Stimulated activated effector memory CD8-positive, alpha-beta T cell treated with anti-CD3 and anti-CD28 coated beads, Interleukin-12 subunit alpha, Interleukin-12 subunit beta, amount 100 ng/mL, for 72 hours (primary cell): Measurements from ENCODE around the gene DOCK8.
"Not testable (repeated sequence)": the region's sequence is repeated elsewhere in the genome, so short reads cannot be mapped to it uniquely, and the experiment has no call there.

Experiments
- ATAC-seq: fragments of 150-1000 bp; cut with Tn5 transposase; 2 replicates; pipeline ENCODE4 v1.10.0; 2021
- DNase-seq, 2 donors: peaks; one replicate each; pipeline ENCODE4 v3.0.0; 2021 to 2022; ENCODE audit warnings: low spot score in 2 of 2
- H3K27ac Mint-ChIP-seq: one replicate; pipeline ENCODE4 v1.8.0; 2022; ENCODE audit warnings: mild to moderate bottlenecking, mixed read lengths
- H3K36me3 Mint-ChIP-seq: one replicate; pipeline ENCODE4 v1.8.0; 2022; ENCODE audit warnings: mild to moderate bottlenecking, mixed read lengths
- H3K4me1 Mint-ChIP-seq: one replicate; pipeline ENCODE4 v1.8.0; 2022; ENCODE audit warnings: mixed read lengths
- H3K4me3 Mint-ChIP-seq: one replicate; pipeline ENCODE4 v1.8.0; 2022; ENCODE audit warnings: mild to moderate bottlenecking, mixed read lengths
- H3K9me3 Mint-ChIP-seq: one replicate; pipeline ENCODE4 v1.8.0; 2022; ENCODE audit warnings: mixed read lengths

DOCK8 gene

DNA sequence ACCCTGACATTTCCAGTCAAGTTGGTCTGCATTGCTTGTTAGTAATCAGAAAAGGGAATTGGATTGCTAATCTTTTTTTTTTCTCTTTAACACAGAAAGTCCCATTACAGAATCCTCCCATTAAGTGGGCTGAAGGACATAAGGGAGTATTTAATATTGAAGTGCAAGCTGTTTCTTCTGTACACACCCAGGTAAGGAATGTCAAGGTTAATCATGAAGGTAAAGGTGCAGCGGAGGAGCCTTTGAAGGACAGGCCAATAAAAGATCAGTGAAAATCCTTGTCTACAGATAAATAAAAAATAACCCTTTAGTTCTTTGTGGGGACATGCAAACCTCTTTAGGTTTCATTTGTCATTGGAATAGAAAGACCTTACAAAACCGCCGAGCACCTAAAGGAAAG lies 161.4 kb downstream of the DOCK8 start:
- Mint-ChIP-seq H3K36me3 (peaks cover 94% of the 10 kb centered on the region), H3K9me3 (no peaks in the 10 kb centered on the region), H3K4me1 (no peaks in the 10 kb centered on the region), H3K4me3 (no peak overlapping the region), H3K27ac (no peak overlapping the region)
- DNase-seq: no peak
- ATAC-seq: no peak

DNA sequence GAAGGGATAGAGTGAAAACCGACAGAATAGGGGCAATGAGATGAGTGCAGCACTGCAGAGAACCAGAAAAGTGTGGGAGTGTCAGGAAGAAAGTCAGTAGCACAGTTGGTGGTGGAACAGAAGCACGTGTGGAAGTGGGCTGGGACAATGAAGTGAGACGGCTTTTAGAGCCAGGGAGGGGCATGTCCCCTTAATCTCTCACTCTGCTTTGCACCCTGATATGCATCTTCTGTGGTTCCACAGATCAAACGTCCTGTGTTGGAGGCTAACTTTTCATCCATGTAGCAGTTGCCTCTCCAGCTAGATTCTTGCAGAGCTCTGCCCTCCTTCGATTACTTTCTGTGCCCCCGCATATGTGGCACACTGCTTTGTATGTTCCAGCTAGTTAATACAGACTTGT lies 163.6 kb downstream of the DOCK8 start:
- ATAC-seq (no peak), DNase-seq (no peak)
- Mint-ChIP-seq H3K4me3 (no peak overlapping the region), H3K27ac (peak overlapping the region; percentile 71), H3K36me3 (peaks cover 94% of the 10 kb centered on the region), H3K4me1 (no peaks in the 10 kb centered on the region), H3K9me3 (no peaks in the 10 kb centered on the region)

DNA sequence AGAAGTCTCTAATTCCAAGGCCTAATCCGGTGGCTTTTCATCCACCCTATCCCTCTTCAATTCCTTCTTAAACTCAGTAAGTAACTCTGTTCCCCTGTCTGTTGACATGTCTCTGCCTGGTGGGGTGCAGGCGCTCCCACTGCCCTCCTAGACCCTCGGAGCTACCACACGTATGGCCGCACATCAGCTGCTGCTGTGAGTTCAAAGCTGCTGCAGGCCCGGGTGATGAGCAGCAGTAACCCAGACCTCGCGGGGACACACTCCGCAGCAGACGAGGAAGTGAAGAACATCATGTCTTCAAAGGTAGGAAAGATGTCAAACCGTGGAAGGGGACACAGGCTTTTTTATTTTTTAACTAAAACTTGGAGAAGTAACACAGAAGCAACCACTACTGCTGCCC lies 167.7 kb downstream of the DOCK8 start:
- Mint-ChIP-seq H3K27ac (peak overlapping the region; percentile 72), H3K9me3 (no peaks in the 10 kb centered on the region), H3K36me3 (peaks cover 94% of the 10 kb centered on the region), H3K4me3 (no peak overlapping the region), H3K4me1 (no peaks in the 10 kb centered on the region)
- no peak for DNase-seq
- no peak for ATAC-seq

DNA sequence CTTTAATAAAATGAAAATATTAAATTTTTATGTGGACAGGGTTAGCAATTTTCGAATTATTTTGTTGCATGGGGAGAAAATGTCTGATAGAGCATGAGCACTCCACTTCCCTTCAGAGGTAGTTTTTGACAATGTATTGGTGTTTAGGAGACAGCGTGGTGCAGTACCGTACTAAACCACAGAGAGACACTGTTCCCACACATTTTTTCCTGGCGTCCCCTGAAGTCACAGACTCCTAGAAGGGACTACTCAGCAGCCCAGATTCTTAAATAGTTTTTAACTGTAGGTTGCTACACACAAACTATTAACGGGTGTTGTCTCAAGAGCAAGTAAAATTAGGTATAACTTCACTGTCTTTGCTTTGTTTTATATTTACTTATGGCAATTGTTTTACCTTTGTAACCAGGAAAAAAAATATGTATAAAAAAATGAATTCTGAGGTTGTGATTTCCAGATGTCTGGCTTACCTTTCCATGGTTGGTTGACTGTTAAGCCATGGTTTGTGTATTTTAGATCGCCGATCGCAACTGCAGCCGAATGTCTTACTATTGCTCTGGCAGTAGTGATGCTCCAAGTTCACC lies 171.2 kb downstream of the DOCK8 start:
- Mint-ChIP-seq H3K36me3 (peaks cover 100% of the 10 kb centered on the region), H3K4me3 (no peak overlapping the region), H3K27ac (no peak overlapping the region), H3K9me3 (no peaks in the 10 kb centered on the region), H3K4me1 (no peaks in the 10 kb centered on the region)
- ATAC-seq (peak; percentile 62), DNase-seq (no peak)

DNA sequence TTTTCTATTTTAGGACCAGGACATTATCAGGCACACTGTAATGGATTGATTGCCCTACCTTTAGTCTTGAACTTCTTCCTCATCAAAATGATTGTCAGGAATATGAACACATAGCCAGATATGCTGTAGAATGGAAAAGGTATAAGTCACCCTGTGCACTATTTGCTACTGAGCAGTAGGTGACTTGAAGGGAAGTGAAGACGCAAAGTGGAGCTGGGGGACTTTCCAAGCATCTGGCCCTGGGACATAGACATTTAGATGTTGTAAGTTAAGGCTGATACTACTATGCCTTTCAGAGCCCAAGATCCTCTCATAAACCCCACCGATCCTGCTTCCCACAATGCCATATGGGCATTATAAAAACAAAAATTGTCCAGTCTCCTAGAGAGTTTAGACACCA lies 174.5 kb downstream of the DOCK8 start:
- Mint-ChIP-seq H3K4me3 (no peak overlapping the region), H3K9me3 (no peaks in the 10 kb centered on the region), H3K36me3 (peaks cover 94% of the 10 kb centered on the region), H3K27ac (peak overlapping the region; percentile 37), H3K4me1 (no peaks in the 10 kb centered on the region)
- no peak for ATAC-seq
- no peak for DNase-seq

DNA sequence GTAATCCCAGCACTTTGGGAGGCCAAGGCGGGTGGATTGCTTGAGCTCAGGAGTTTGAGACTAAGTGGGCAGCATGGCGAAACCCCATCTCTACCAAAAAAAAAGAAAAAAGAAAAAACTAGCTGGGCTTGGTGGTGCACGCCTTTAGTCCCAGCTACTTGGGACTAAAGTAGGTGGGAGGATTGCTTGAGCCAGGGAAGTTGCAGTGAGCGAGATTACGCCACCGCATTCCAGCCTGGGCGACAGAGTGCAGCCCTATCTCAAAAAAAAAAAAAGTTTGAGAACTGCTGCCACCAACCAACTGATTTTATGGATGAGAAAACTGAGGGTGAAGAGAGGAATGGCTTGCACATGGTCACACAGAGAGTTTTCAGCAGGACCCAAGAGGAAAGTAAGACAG lies 175.1 kb downstream of the DOCK8 start:
- DNase-seq: no peak
- Mint-ChIP-seq H3K9me3 (no peaks in the 10 kb centered on the region), H3K27ac (peak overlapping the region; percentile 37), H3K4me3 (no peak overlapping the region), H3K36me3 (peaks cover 93% of the 10 kb centered on the region), H3K4me1 (no peaks in the 10 kb centered on the region)
- ATAC-seq: no peak

DNA sequence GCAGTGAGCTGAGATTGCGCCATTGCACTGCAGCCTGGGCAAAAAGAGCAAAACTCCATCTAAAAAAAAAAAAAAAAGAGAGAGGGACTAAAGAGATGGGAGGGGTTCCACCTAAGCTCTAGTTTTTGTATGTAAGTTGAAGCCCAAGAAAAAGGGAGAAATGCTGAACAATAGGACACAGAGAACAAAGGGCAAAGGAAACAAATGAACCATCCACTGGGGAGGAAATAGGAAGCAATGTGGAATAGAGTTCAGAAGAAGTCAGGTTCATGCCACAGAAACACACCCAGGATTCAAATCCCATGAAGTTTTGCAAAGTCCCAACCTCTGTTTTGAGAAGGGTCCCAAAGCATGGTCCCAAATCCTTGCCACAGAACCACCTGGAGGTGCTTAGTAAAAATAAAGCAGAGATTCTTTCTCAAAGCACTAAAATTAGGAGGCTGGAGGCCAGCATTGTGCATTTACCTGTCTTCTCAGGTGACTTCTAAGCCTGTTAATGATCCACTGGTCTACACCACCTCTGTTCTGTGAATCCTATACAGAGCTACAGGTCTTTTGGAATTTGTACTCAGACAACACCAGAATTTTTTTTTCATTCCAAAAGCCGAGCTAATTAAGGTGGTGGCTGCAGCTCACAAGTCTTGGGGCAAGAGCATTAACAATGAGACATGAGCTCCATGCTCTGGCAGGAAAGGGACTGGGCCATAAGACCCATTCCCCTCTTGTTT lies 177.6 kb downstream of the DOCK8 start:
- no peak overlapping the region for H3K4me3 Mint-ChIP-seq
- DNase-seq (no peak), ATAC-seq (no peak)
- H3K9me3 Mint-ChIP-seq: no peaks in the 10 kb centered on the region
- H3K36me3 Mint-ChIP-seq: peaks cover 88% of the 10 kb centered on the region
- H3K27ac Mint-ChIP-seq: peak overlapping the region; percentile 73
- H3K4me1 Mint-ChIP-seq: no peaks in the 10 kb centered on the region

DNA sequence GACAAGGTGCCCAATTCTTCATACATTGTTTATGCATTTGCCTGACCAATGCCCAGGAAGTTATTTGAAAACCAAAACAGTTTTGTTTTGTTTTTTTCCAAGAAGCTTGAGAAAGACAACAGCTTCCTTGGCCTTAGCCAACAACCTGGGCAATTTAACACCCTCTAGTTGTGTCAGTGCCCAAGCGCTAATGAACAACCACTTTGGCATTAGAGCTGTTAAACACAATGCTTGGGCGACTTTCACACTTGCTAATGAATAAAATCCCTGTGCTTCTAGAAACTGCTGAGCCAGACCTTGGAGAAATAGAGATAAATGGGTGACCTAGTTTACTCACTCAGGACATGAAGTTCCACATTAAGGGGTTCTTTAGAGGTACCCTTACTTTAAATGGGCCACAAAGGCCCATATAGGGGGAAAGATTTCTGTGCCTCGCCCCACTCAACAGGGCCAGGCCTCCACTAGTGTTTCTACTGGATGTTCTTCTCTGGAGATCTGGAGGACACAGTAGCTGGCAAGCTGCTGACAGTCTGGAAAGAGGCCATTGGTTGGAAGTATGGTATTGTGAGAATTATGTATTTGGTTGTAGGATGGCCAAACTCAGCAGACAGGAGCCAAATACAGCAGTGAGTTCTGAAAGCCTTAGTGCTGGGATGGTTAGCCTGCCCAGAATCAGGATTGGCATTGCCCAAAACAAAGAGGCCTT lies 179.8 kb downstream of the DOCK8 start:
- ATAC-seq (no peak), DNase-seq (no peak)
- Mint-ChIP-seq H3K36me3 (peaks cover 88% of the 10 kb centered on the region), H3K4me1 (no peaks in the 10 kb centered on the region), H3K9me3 (no peaks in the 10 kb centered on the region), H3K4me3 (no peak overlapping the region), H3K27ac (peak overlapping the region; percentile 73)

DNA sequence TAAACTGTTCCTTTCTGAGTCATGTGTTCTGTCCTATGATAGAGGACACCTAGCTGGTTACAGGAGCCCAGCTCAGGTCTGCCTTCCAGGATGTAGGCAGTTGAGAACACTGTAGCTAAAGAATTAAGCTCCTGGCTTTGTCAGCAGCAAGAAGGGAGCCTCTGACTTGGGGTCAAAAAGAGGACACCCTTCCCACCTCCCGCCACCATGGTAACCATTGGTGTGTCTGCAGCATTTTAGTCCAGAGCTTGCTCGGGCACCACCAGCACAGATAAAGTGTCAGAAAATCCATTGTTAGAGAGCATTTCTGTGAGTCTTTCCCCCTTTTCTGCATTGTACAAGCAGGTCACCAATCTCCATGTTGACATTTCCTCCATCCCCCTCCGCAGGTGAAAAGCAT lies 181.7 kb downstream of the DOCK8 start:
- H3K9me3 Mint-ChIP-seq: no peaks in the 10 kb centered on the region
- DNase-seq: no peak
- no peak for ATAC-seq
- no peak overlapping the region for H3K4me3 Mint-ChIP-seq
- H3K36me3 Mint-ChIP-seq: peaks cover 84% of the 10 kb centered on the region
- no peaks in the 10 kb centered on the region for H3K4me1 Mint-ChIP-seq
- no peak overlapping the region for H3K27ac Mint-ChIP-seq

DNA sequence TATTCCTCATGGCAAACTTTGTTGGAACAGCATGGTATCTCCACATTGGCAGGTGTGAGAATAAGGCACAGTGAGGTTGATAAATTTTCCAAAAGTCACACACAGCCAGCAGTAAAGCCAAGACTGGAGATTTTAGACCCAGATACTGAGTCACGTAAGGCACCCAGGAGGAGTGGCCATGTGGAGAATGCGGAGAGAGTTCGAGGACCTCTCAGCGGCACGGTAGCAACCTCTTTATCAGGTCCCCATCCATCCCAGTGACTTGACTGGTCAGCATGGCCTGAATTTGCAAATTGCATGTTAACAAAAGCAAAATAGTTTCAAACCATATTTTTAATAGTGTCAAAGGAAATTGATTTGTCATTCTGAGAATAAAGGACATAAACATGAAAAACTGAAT lies 183.4 kb downstream of the DOCK8 start:
- Mint-ChIP-seq H3K27ac (no peak overlapping the region), H3K4me1 (no peaks in the 10 kb centered on the region), H3K9me3 (no peaks in the 10 kb centered on the region), H3K4me3 (no peak overlapping the region), H3K36me3 (peaks cover 84% of the 10 kb centered on the region)
- DNase-seq: no peak
- no peak for ATAC-seq

DNA sequence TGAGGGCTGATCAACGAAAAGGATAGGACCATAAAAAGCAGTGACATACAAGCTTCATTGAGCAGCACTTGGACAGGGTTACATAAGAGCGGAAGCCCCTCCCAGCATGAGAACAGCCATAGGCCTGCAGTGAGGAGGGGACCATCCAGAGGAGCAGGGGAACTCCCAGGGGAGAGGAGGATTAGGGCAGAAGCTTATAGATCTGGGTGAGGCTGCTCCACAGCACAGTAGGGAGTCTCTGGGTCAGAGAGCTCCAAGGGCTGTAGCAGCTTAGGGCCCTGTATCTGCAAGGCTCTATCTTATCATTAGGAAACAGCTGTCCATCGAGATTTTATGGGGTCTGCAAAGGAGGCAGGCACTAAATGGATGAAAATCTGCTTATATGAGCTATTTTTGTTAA lies 186.6 kb downstream of the DOCK8 start:
- DNase-seq (no peak), ATAC-seq (no peak)
- no peak overlapping the region for H3K4me3 Mint-ChIP-seq
- H3K36me3 Mint-ChIP-seq: peaks cover 95% of the 10 kb centered on the region
- H3K27ac Mint-ChIP-seq: peak overlapping the region; percentile 71
- H3K4me1 Mint-ChIP-seq: no peaks in the 10 kb centered on the region
- H3K9me3 Mint-ChIP-seq: no peaks in the 10 kb centered on the region

DNA sequence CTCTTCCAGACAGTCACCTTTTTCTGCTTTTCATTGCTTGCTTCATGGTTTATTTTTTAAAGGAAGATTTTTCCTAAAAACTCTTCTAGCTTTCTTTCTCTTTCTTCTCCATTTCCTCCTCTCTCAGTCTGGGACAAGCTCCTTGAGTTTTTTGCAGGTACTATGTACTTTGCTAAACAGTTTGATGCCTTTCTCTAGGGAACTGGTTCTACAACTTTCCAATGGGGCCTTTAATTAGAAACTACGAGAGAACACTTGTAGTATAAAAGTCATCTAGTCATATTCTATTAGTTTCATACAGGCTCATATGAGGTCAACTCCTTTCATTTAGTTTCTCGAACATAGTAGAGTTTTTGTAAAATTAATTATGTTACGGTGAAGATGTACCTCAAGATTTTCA lies 189.6 kb downstream of the DOCK8 start:
- peaks cover 95% of the 10 kb centered on the region for H3K36me3 Mint-ChIP-seq
- H3K27ac Mint-ChIP-seq: peak overlapping the region; percentile 20
- no peak overlapping the region for H3K4me3 Mint-ChIP-seq
- no peaks in the 10 kb centered on the region for H3K4me1 Mint-ChIP-seq
- no peak for DNase-seq
- no peak for ATAC-seq
- no peaks in the 10 kb centered on the region for H3K9me3 Mint-ChIP-seq

DNA sequence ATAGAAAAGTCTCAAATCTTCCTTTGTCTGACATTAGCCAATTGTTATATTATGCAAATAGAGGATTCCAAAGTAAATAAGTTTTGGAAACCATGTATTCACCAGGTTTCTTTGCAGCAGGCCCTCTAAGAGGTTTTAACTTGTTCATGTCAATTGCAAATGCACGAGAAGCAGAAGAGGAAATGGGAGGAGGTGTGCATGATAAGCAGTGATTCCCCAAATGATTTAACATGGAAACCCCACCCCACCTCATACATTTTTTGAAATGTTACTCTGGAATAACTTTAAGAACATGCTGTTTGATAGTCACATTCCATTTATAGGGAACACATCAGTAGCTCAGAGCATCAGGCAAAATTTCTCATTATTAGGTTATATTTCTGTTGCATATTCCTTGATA lies 190.7 kb downstream of the DOCK8 start:
- ATAC-seq (no peak), DNase-seq (no peak)
- H3K36me3 Mint-ChIP-seq: peaks cover 98% of the 10 kb centered on the region
- H3K4me1 Mint-ChIP-seq: no peaks in the 10 kb centered on the region
- no peak overlapping the region for H3K4me3 Mint-ChIP-seq
- no peak overlapping the region for H3K27ac Mint-ChIP-seq
- H3K9me3 Mint-ChIP-seq: no peaks in the 10 kb centered on the region

DNA sequence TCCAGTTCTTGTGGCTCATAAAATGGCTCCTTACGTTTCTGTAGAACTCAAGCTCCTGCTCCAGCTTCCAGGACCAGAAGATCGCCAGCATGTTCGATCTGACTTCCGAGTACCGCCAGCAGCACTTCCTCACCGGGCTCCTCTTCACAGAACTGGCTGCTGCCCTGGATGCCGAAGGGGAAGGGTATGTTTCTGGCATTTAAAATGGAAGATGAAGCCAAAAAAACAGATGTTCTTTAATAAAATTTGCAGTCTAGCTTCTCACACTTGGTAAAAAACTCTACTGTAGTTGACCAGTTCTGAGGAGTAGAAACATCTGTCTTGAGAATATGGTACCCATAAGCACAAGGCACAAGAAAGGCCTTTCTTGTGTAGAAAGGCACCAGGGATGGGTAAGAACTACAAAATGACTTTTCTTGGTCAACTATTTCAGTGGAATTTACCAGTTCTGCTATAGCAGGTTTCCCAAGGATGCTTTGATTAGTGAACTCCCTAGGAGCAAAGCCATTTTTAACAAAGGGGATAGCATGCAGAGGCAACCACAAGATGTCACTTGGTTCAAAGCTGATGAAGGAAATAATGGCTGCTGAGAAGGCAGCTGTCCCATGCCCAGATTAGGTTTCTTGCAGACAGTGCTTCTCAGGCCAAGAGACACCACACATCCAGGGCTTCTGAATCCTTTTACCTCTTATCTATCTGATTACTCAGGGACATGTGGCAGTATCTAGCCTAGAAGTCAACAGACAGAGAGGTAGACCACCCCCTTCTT lies 192.4 kb downstream of the DOCK8 start:
- Mint-ChIP-seq H3K4me1 (no peaks in the 10 kb centered on the region), H3K9me3 (no peaks in the 10 kb centered on the region), H3K36me3 (peaks cover 100% of the 10 kb centered on the region), H3K27ac (peak overlapping the region; percentile 37), H3K4me3 (no peak overlapping the region)
- DNase-seq (no peak), ATAC-seq (no peak)

DNA sequence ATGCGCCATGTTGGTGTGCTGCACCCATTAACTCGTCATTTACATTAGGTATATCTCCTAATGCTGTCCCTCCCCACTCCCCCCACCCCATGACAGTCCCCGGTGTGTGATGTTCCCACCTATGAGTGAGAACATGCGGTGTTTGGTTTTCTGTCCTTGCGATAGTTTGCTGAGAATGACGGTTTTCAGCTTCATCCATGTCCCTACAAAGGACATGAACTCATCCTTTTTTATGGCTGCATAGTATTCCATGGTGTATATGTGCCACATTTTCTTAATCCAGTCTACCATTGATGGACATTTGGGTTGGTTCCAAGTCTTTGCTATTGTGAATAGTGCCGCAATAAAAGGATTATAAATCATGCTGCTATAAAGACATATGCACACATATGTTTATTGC lies 195.0 kb downstream of the DOCK8 start:
- H3K4me3 Mint-ChIP-seq, H3K9me3 Mint-ChIP-seq, ATAC-seq, DNase-seq, H3K27ac Mint-ChIP-seq, H3K4me1 Mint-ChIP-seq: not testable (repeated sequence)
- H3K36me3 Mint-ChIP-seq: peaks cover 94% of the 10 kb centered on the region
